ENCODE data around the gene CERK. TPM values are rescaled to one million over a fixed set of nuclear protein-coding genes. Genes with fewer than 3 reads are reported as not detected.

CERK gene
- total RNA-seq (2022; extraction: Qiagen RNA extraction) = 20.2 to 24.9 TPM (median 23.4 TPM) in 5 replicates

GRCh38 chr22:46737976-46738646 is at the start of gene CERK:
TSS of gene CERK (minus strand) at chr22:46738252. CDS start at chr22:46738148, 104 bp downstream.

GRCh38 chr22:46762238-46763050 is 24.4 kb upstream of the CERK start, which contains the start of gene TBC1D22A:
TSS of gene TBC1D22A (plus strand) at chr22:46762650. CDS start at chr22:46762787, 137 bp downstream.

Other genes starting within 250 kb of the CERK start
- 23.0 to 28.8 TPM (median 28.0 TPM) in 5 replicates for gene CELSR1, start 200.6 kb downstream of the CERK start, total RNA-seq (2022; extraction: Qiagen RNA extraction)
- gene GRAMD4, start 117.9 kb downstream of the CERK start, total RNA-seq (2022; extraction: Qiagen RNA extraction) = 7.6 to 16.9 TPM (median 11.7 TPM) in 5 replicates
- gene TBC1D22A, start 24.4 kb upstream of the CERK start, total RNA-seq (2022; extraction: Qiagen RNA extraction) = 8.3 to 10.5 TPM (median 10.2 TPM) in 5 replicates